Stimulated activated CD8-positive, alpha-beta memory T cell treated with anti-CD3 and anti-CD28 coated beads, Interleukin-12 subunit alpha, Interleukin-12 subunit beta, amount 100 ng/mL, for 4 hours (primary cell): Measurements from ENCODE around the gene TRIM2.

Experiments
- DNase-seq: peaks from one replicate; pipeline ENCODE4 v3.0.0-alpha.2; 2020; ENCODE audit warnings: low read depth

Gene TRIM2

DNA sequence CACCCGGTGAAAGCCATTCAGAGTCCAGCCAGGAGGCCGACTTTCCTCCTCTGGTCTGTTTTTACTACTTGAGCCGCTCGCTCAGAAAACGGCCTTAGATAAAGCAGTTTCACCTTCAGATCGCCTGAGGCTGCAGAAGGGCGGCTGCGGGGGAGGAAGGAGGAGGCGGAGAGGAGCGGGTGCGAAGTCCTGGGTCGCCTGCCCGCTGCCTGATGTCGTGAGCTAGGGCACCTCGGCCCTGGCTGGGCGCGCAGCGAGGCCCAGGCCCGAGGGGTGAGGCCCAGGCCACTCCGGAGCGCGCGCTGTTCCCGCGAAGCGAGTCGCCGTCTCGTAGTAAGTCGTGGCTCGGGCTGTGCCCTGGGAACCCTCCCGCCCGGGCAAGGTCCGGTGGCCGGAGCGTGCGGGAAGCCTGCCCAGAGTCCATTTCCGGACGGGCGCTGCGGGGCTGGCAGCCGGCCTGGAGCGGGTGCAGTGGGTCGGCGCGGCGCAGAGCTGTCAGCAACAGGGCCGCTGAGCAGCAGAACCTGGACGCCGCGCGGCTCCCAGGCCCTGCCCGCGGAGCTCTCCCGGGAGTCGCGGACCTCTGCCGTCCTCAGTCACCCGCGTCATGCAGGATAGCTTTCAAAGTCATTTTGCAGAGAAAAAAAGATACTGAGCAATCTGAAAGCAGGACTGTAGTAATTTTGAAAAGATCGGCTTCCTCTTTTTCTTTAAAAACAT lies 18.6 kb downstream of the TRIM2 start:
- DNase-seq = peak; percentile 7

DNA sequence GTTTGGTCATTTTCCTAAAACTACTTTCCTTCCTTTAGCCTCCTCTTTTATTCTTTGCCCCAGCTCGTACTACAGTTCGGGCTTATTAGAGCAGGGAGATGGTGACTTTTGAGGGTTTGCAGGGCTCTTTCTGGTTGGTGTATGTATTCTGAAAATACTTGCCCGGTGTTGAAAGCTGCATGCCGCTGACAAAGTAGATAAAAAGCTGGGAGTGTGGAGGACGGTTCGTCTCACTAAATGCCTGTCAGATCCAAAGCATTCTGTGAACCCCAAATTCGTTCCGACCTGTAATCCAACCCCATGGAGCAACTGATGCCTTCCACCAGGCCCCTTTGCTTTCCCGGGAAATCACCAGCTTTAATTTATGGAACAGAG lies 19.2 kb downstream of the TRIM2 start:
- no peak for DNase-seq

GRCh38 chr4:153223930-153224329 lies 19.7 kb downstream of the TRIM2 start:
- DNase-seq = no peak

DNA sequence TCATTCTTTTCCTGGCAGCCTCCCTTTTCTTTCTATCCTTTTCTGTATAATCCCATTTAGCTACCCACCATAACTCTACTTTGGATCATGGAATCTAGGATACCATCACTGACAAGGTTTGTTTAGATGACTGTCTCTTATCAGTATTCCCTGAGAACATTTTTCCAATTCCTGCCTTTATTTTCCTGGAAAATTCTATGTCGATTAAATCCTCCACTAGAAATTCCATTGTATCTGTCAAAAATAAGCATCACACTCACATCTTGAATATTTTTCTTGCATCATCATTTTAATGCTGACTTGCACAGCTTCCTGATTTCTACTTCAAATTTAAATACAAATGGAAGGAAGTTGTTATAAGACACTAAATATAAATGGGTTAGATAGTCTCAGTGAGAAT lies 20.2 kb downstream of the TRIM2 start:
- DNase-seq = no peak

- no peak for DNase-seq
These were observed 23.3 kb downstream of the TRIM2 start for GRCh38 chr4:153227469-153228075.

GRCh38 chr4:153228512-153229140 lies 24.4 kb downstream of the TRIM2 start:
- DNase-seq = no peak

DNA sequence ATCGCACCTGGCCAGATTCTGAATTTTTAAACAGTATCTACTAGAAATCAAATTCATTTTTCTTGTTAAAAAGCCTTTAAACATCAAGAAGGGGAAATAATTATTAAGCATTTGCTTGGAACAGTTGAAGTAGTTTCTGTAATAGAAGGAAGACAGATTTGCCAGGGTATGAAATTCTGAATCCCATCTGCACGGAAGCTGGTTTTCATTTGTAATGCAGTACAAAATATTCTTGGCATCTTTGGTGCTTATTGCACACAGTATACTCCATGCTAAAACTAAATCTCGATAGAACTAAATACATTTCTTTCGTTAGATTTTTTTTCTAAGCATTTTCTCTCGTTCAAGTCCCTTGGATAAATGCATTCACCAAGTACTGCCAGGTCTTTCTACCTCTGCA lies 25.3 kb downstream of the TRIM2 start:
- no peak for DNase-seq

GRCh38 chr4:153232768-153233167 lies 28.5 kb downstream of the TRIM2 start:
- no peak for DNase-seq

GRCh38 chr4:153233761-153234371 lies 29.6 kb downstream of the TRIM2 start:
- DNase-seq = no peak

GRCh38 chr4:153234885-153235284 lies 30.6 kb downstream of the TRIM2 start:
- no peak for DNase-seq

DNA sequence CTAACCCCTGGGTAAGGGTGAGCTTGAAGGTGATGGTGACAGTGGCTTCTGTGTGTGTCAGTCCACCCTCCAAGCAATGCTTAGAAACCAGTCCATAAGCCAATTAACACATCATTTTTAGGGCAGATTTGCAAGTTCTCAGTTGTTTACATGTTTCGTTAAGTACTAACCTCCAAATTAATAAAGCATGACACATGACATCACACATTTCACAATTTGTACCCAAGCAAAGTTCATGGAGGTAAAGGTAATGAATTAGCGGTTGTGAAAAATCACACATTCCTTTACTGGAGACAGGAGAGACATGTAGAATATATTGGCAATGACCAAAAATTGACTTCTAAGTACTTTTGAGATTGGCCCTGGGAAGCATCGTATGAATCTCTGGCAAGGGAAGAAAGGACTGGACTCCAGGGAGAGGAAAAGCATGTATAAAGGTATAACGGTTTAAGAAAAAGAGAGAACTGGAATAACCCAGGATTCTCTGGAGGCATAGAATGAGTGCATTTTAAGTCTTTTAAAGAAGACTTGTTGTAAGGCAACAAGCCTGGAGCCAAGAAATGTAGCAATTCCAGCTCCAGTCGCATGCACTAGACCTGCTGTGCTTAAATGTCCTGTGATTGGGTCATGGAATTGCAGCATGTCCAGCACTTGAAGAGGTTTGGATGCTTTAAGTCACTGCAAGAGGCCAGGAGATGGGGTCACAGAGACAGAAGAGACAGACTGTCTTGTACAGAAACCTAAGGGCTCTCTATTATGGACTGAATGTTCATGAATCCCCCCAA lies 34.1 kb downstream of the TRIM2 start:
- DNase-seq = no peak

- DNase-seq = no peak
These were observed 35.2 kb downstream of the TRIM2 start for GRCh38 chr4:153239409-153239808.

GRCh38 chr4:153241295-153241694 lies 37.1 kb downstream of the TRIM2 start:
- no peak for DNase-seq

- no peak for DNase-seq
These were observed 38.0 kb downstream of the TRIM2 start for GRCh38 chr4:153241970-153242838.

DNA sequence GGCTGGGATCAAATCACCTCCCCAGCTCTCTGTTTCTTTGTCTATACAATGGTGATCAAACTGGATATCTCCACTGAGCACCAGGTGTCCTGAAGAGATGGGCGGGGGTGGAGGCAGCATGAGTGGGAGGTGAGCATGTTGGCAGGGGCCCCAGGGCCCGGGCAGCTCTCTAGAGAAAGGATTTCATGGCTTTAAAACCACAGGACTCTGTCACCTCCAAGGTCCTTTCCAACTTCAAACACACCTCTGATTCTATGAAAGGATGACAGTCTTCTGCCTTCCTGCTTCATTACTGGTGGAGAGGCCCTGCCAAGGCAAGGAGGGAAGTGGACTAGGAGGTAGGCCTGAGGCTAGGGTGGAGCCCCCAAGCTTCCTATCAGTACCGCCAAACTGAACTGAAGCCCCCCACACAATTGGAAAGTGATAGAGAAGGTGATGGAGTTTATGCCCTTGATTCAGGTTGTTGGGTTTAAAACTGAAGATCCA lies 38.6 kb downstream of the TRIM2 start:
- DNase-seq = no peak

- no peak for DNase-seq
These were observed 39.2 kb downstream of the TRIM2 start for GRCh38 chr4:153243468-153243867.

DNA sequence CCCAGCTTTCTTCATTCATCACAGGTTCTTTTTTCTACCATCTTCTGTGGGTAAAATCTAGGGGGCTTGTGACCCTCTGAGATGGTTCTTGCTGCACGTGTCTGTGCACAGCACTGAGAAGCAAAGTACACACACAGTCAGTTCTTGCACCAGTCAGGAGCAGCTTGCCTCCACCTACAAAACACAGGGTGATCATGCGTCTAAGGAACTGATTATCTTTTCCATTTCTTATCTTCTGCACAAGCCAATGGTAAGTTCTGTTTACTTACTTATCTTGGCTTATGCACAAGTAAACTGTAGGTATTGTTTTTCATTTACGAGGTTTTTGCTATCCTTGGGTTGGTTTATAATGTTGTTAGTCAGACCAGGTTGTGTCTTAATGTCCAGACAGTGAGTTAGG lies 40.7 kb downstream of the TRIM2 start:
- no peak for DNase-seq

- DNase-seq = no peak
These were observed 41.5 kb downstream of the TRIM2 start for GRCh38 chr4:153245775-153246174.

DNA sequence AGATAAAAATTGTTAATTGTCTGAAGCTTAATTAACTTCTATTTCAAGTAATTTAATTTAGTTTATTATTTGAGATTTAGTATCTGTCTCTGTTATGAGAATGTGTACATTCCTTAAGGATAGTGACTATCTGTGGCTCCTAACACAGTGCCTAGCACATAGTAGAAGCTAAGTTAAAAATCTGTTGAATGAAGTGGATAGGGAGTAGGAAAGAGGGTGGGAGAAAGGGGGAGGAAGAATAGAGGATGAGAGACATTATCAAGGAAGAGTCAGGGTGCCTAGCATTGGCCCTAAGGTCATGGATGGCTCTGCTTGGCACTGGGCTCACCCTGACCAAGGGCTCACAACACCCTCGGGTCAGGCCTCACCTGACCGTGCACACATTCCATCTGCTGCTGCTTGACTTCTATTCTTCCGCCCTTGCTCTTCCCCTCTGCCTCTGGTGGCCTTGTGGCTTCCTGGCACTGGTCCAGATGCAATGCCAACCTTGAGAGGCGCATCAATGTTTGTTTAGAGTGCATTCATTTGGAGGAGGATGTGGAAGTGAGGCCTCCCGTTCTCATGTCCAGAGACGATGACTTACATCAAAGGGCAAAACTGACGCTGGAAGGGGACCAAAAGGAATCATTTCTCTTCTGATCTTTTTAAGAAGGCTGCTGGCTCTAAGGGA lies 42.3 kb downstream of the TRIM2 start:
- no peak for DNase-seq

DNA sequence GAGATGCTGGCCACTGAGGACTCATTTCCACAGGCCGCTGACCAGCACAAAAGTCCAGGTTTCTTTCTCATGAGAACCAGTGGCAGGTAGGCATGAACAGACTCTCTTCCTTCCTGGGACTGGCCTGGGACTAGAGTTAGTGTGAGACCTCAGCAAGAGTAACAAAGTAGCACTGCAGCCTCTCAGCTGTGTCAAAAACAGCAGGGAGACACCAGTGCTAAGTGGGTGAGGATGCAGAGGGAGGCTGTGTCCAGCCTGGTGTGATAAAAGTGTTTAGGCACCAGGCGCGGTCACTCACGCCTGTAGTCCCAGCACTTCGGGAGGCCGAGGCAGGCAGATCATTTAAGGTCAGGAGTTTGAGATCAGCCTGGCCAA lies 42.9 kb downstream of the TRIM2 start:
- no peak for DNase-seq
